ENCODE data around the gene BMAL1. TPM values are rescaled to one million over a fixed set of nuclear protein-coding genes. Genes with fewer than 3 reads are reported as not detected.

The BMAL1 gene
- total RNA-seq, 1 donor from 2014 or later: 11.6 TPM

DNA sequence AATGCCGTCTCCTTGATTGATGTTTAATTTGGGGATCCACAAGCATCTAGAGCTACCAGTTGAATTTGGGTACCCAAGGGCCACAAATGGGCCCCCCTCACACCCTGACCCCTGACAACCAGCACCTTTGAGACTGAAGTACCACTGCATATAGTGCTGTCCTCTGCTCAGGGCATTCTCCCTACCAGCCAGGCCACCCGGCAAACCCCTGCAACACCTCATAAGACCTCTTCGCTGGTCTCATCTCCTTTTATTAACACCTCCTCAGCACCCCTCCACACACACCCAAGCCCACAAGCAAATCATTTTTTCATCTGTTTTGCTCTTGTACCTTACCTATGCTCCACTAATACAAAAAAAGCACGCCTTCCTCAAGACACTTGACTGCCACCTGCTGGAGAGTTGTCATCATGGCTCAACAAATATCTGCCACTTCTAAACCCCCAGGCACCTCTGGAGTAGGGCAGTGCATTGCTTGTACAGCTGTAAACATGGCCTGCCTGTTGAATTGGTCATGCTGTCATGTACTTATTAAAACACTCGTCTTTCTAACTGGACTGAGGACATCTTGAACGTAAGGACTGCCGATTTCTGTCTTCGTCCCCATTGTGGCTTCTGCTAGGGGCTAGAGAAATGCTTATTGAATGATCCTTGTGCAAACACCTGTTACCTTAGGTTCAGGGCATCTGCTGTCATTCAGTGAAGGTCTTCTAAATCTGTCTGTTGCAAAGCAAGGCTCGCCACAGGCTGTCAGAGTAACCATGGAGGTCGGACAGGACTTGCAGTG is 66.5 kb downstream of the BMAL1 start:
- peak; percentile 88 for DNase-seq

DNA sequence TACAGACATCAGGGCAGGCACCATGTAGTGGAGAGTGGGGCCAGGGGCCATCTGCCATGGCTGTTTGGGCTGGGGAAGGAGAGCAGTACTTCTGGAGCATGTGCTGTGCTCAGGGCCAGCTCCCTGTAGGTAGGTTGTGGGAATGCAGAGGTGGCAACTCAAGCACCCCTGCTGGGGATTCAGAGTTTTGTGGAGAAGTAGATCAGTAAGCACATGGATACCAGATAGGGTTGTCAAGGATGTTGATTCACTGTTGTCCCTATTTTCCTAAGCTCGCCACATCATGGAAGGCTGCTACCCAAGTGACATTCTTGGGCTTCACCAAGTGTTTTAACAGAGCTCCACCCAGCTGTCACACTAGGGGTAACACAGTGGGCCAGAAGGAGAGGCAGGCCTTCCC is 67.2 kb downstream of the BMAL1 start:
- no peak for DNase-seq

DNA sequence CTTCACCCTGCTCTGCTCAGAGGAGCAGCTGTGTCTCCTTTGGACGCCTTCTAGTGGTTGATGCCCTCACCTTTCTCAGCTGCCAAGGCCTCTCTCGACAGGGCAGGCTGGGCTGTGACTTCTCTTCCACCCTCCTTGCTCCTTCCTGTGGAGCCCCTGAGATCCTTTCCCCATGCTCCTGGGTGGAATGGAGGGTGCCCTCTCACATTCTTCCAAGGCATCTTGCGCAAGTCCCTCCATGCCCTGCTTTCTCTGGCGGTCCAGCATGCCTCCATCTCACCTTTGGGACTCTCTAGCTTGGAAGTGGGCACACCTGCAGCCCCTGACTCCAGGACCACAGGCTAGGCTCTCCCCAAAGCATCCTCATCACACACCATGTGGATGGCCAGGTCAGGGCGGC is 68.9 kb downstream of the BMAL1 start:
- no peak for DNase-seq

DNA sequence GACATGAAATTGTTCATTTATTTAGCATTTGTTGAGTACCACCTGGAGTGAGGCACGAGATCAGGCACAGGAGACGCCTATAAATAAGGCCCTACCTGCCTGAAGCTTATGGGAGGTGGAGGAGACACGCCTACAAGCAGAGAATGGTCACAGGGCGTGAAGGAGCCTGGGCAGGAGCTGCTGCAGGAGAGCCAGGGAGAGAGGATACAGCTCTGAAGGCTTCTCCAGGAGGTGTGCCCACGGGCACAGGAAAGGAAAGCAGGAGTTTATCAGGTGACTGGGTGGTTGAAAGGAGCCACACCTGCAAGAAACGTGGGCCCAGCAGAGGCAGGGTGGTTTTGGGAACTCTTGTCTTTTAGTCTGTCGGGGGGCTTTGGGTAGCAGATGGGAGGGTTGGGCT is 70.3 kb downstream of the BMAL1 start:
- DNase-seq: no peak

DNA sequence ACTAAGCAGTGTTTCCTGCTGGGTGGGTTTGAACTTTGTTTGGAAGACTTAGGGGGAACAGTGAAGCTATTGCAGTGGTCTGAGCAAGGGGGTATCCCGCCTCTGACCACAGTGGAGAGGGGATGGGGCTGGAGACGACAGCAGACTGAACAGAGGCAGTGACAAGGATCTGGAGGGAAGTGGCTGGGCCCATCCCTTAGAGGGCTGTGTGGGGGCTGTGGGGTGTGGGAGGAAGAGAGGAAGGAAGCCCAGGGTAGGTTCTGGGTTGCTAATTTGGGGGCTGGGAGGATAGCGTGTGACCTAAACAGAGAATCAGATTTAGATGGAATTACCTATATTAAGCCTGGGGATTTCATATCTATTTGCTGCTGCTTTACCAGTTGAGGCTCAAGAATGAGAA is 70.7 kb downstream of the BMAL1 start:
- DNase-seq: no peak

DNA sequence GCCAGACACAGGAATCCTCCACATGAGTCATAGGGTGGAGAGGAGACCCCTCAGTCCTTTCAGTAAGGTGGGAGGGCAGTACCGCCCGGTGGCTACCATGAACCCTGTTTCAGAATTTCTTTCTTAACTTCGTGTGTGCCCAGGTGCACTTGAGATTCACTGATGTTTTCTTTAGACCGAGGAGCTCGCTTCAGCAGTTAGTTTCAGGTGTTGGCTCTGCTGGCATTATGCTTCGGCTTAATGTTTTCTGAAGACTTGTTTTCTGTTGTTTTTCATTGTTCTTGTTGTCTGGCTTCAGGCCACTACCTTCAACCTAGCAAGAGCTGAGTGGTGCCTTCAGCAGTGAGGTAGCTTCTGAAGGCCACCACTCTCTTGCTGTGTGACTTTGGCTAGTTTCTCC is 71.5 kb downstream of the BMAL1 start:
- DNase-seq: no peak

DNA sequence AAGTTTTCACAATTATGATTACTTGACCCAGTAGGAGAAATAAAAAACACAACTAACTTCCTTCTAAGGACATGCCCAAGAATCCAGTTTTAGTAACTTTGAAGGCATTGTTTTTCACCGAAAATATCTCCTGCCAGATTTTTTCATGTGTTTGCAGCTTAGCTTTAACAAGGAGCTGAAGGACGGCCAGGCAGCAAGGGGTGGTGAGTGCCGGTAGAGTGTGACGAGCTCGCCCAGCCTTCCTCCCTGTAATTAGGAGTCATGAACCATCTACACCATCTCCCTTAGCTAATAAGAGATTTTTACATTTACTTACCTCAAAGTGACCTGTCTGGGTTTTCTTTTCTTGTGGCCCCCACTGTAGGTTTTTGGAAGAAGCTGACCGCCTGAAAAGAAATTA is 72.0 kb downstream of the BMAL1 start:
- DNase-seq: no peak

DNA sequence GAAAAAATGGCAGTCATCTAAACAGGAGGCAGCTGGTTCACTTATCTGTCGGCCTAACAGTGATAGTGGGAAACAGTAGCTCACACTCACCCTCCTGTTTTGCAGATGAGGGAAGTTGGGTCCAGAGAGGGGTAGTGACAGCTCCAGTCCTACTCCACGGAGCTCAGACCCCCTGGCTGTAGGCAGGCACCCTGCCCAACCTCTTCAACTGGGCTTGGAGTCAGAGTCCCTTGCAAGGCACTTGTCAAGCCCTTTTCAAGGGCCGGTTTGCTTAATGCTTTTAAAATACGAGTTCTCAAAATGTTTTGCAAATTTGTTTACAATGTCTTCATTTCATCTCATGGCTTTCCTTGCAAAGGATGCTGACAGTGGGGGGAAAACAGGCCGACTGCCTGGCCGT is 75.1 kb downstream of the BMAL1 start:
- DNase-seq: no peak

DNA sequence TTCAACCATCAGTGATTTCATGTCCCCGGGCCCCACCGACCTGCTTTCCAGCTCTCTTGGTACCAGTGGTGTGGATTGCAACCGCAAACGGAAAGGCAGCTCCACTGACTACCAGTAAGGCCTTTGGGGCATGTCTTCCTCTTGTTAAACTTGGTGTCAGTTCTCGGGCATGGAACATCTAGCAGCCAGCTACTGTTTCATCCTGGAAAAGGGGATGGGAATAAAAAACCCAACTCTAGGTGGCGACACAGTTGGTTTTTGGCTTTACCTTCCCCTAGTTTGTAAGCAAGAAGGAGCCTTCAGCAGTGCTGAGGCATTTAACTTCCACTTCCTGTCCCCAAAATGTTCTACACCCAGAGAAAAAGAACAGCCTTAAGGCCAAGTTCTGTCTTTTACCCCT is 76.7 kb downstream of the BMAL1 start:
- peak; percentile 56 for DNase-seq

DNA sequence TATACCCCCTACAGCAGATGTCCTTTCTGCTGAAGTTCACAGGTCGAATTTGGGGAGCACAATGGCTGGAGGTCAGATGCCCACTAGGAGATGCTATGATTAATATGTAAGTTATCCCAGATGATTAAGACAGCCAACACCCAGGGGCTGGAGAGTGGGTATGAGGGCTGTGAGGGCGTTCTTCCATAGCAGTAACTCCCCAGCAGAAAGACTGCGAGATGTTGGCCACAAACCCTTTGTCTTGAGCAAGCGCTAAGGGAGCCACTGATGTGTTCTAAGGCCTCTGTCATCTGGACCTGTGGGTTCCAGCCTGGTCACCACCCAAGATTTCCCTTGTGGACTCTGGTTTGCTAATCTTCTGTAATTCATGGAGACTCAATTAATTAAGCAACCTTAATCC is 77.6 kb downstream of the BMAL1 start:
- no peak for DNase-seq

DNA sequence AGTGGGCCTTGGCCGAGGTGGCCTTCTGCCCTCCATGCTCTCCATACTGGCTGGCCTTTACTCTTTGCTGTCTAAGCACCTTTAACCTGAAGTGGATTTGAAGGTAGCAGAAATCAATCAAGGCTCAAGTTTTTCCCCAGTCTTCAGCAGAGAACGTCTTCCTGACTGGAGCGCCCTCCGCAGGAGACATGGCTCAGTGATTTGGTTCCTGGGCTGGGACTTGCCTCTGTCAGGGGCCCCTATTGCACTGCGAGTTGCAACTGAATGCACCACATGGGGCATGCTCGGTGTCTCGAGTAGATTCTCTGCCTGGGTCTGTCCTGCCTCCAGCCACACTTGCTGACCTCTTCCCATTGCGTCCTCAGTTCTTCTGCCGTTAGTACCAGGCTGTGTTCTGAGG is 79.6 kb downstream of the BMAL1 start:
- no peak for DNase-seq

DNA sequence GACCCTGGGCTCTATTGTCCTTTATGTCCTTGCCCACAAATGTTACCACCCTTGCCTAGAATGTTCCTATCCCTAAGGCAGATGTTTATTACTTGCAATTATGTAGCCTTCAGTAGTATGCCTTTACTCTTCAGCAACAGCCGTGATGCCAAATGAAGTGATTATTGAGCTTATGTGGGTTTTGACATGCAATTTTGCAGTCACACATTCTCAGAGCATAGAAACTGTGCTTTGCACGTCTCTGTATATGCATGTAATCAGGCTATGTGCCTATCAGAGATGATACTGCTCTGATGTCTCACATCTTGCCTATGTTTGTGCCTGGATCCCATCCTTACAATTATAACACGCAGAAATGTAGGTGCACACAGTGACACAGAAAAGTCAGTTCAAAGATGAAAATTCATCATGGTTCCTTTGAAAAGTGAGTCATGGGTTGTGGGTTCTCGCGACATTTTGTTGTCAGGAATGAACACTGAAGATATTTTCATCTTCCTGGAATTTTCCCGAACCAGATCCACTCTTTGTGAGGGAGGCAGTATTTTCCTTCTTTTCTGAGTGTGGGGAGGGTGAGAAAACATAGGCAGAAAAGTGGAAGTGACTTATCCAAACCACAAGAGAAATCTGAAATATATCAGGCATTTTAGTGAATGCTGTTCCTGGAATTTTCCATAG is 81.1 kb downstream of the BMAL1 start:
- no peak for DNase-seq

DNA sequence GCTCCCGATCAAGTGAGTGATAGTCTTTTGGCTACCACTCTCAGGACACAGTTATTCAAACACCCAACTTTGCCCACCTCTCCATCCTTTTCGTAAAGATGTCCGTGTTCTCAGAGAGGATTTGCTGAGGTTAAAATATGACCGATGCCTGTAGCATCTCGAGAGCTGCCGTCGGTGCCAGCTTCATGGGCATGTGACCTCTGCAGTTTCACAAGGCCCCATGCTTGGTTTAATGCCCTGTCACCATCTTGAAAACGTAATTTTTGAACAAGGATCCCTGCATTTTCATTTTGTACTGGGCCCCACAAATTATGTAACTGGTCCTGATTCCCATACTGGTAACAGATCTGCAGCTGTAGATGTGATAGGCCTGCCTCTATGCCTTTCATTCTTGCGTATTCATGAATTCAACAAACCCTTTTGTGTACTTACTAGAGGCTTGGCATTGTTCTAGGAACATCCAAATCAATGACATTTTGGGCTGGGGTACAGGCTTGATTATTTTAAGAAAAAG is 85.1 kb downstream of the BMAL1 start:
- no peak for DNase-seq

DNA sequence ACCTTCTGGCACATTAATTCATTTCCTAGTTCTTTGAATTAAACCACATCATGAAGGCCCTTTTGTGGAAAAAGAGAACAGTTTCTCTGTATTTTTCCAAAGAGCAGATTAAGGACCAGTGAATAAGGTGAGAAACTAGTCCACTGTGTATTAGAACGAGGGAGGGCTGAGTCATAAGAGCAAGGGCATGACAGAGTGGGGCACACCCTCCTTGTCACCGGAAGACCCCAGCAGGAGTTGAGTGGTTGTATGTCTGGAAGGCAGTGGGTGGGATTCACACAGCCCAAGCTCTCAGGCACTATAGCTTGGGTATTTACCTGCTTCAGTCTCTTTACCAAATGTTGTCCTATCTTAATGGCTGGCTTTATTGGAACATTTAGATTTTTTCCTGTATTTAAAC is 86.8 kb downstream of the BMAL1 start:
- no peak for DNase-seq

DNA sequence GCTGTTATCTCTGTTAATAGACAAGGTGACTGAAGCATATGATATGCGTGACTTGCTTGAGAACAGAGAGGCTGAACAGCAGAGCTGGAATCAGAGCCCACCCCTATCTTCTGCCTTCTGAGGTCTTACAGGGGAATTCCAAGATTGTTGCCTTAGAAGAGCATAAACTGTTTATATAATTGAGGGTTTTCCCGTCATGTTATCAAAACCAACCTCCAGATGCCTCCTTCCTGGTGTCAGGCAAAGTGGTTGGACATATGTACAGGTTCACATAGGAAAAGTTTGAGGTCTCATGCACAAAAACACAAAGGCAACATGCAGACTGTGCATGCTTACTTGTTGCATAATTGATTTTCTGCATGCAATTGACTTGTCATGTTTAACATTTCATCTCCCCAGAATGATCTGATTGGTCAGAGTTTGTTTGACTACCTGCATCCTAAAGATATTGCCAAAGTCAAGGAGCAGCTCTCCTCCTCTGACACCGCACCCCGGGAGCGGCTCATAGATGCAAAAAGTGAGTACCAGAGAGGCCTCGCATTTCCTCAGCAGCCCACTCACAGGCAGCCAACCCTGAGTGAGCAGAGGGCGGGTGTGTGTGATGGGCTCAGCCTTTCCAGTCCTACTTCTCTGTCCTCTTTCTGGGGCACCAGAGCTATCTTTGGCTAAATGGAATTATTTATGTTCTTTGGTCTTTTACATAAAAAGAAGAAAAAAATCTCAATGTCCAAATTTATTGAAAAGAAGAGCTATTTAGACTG is 88.9 kb downstream of the BMAL1 start:
- no peak for DNase-seq

DNA sequence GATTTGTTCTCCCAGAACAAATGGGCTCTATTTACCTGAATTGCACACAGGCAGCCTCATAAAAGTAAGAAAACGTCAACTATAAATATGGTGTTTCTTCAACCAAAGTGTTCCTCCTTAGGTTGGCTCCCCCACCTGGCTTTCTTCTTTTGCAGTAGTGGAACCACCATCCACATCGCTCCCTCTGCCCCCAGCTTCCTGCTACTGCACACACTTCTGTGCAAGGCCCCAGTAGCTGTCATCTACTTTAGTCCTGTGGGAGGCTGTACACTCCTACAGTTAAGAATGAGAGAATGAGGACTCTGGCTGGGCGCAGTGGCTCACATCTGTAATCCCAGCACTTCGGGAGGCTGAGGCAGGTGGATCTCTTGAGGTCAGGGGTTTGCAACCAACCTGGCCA is 89.5 kb downstream of the BMAL1 start:
- no peak for DNase-seq

DNA sequence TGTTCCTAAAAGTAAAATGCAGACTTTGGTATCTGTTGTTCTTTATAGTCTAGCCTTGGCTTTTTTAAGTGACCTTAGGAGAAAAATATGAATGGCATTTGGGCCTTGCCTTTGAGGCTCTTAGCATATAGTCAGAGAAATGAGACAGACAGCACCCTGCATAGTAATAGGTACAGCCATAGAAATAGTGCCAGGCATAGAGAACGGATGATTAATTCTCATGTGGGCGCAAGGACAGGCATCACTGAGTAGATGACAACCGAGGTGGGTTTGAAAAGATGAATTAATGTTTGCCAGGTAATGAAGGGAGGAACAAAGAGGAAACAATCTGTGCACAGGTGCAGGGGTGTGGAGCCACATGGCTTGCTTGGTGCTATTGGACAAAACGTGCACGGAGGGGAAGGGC is 90.5 kb downstream of the BMAL1 start:
- DNase-seq: no peak

DNA sequence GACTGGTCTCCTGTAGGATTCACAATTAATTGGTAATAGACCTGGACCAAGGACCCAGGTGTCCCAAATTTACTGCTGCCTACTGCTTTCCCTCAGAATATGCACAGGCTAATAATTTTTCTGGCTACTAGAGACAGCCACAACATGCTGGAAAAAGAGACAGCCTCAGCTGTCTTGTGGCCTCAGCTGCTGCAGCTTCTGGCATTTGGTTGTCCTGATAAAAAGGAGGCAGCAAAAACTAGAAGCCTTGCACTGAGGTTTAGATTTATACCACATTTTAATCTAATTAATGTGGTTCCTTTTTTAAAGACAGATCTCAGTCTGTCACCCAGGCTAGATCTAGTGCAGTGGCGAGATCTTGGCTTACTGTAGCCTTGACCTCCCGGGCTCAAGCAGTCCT is 95.6 kb downstream of the BMAL1 start:
- DNase-seq: no peak

DNA sequence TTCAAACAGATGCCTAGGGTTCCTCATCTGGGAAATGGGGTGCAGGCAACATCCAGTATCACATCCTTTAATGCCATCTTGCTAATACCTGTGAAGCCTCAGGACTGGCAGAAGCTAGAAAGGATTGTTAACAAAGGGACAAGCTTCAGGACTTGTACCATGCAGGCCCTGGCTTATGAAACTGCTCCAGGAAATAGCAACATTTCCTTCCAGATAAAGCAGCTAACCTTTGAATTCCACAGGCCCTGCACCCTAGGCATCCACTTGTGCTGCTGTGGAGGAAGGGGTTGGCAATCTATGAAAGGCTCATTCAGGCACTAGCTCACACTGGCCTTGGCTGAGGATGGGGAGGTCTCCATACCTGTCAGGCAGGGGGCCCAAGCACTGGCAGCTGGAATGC is 98.2 kb downstream of the BMAL1 start:
- peak; percentile 57 for DNase-seq

DNA sequence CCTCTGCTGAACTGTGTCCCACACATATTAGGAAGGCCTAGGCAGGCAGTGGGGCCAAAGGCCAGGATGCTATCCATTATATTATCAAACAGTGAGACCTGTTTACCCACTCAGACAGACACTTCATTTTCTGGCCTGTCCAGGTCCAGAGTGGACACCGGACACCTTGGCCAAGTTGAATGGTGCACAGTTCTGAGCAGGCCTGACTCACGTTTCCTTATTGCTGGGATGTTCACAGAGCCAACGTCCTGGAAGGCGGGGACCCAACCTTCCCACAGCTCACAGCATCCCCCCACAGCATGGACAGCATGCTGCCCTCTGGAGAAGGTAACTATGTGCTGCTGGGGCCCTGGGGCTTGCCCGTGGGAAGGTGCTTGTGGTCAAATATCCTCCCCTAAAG is 98.8 kb downstream of the BMAL1 start:
- DNase-seq: peak; percentile 48

DNA sequence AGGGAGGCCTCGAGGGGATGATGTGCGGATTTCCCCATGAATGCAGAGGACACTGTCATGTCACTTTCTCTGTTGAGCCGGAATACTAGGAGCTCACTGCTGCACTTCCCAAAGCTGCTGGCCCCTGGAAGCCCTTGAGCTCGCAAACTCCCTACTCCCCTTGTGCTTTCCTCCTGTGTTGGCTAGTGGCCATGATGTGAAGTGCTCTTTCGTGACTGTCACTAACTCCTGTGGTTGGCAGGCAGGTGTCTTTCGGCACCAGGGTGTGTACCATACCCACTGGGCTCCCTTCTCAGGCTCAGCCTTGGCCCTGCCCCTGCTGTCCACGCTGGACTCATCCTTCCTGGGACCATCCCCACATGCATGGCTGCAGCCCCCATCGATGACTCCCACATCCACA is 99.2 kb downstream of the BMAL1 start:
- no peak for DNase-seq

DNA sequence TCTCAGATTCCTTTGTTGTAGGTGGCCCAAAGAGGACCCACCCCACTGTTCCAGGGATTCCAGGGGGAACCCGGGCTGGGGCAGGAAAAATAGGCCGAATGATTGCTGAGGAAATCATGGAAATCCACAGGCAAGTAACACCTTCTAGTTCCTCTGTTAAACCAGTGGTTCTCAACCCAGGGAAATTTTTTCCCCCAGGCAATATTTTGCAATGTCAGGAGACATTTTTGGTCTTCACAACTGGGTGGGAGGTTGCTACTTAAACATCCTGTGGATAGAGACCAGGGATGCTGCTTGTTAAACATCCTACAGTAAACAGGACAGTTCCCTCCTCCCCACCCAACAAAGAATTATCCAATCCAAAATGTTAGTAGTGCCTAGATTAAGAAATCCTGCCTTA is 100.7 kb downstream of the BMAL1 start:
- no peak for DNase-seq

DNA sequence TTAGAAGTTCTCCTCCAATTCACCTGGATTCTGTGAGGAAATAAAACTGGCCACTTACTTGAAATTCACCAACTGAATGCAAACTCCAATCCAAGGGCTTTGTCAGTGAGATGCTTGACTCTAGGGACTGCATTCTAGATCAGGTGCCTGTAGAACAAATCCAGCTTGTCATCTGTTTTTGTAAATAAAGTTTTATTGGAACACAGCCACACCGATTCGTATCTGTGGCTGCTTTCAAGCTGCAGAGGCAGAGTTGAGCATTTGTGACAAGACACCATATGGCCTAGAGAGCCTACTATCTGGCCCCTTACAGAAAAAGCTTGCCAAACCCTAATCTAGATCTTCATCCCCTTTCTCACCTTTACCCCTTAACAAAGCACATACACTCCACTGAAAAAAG is 103.1 kb downstream of the BMAL1 start:
- DNase-seq: no peak

DNA sequence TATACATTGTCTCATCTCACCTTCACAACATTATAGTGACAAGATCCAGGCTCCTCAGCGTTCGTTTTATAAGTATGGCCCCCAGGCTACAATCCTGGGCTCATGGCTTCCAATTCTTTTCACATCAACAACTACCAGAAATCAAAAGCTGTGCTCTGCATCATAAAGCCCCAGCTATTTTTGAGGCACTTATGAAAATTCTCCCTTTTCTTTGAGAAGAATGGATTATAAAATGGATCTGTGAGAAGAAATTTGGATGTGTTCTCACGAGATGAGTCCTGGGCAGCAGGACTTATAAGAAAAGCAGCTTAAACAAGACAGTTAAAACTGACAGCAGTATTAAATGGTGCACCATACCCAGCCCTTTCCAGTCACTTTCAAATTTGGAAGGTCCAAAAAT is 105.2 kb downstream of the BMAL1 start:
- no peak for DNase-seq
